PC-9 (cell line): Measurements from ENCODE around the gene TP53BP2. TPM values are rescaled to one million over a fixed set of nuclear protein-coding genes. Genes with fewer than 3 reads are reported as not detected.

Source experiments
- BruUV-seq: library from RNA; stranded (reverse); fragments of 400-500 nt; replicated peaks from 2 replicates; lab custom pipeline; 2021; lab: Mats Ljungman, UMichigan
- CTCF ChIA-PET: fragments of 300-600 bp; sonication (Branson Sonifier 250); formaldehyde crosslinking; loops from one replicate; lab custom pipeline; 2022; ENCODE audit warnings: antibody characterized with exemption; lab: Charles Lee
- POLR2A ChIA-PET: fragments of 300-600 bp; sonication (Branson Sonifier 250); formaldehyde crosslinking; loops from one replicate; lab custom pipeline; 2022; ENCODE audit warnings: antibody characterized with exemption; ENCODE audit not compliant: unreplicated experiment; lab: Charles Lee
- DNase-seq, 2 experiments: peaks; one replicate each; pipeline versions ENCODE4 v3.0.0 to v3.0.0-alpha.2; 2015 to 2022; ENCODE audit warnings: mixed read lengths in 1 of 2
- H2AFZ ChIP-seq: fragments of 200-600 bp; sonication (generic); 2 replicates; pipeline ENCODE4 v1.8.1; 2017; ENCODE audit warnings: antibody characterized with exemption
- H3F3A ChIP-seq: fragments of 200-600 bp; sonication (generic); 2 replicates; pipeline ENCODE4 v1.8.1; 2017; ENCODE audit warnings: antibody characterized with exemption, mild to moderate bottlenecking, low read depth; ENCODE audit not compliant: insufficient read depth
- H3K27ac ChIP-seq: fragments of 200-600 bp; sonication (generic); 2 replicates; pipeline ENCODE4 v1.6.1; 2016; ENCODE audit warnings: mixed run types
- H3K27me3 ChIP-seq: fragments of 200-600 bp; sonication (generic); 2 replicates; pipeline ENCODE4 v1.6.1; 2016; ENCODE audit warnings: low read depth, mixed run types; ENCODE audit not compliant: insufficient read depth
- H3K36me3 ChIP-seq: fragments of 200-600 bp; sonication (generic); 2 replicates; pipeline ENCODE4 v1.6.1; 2016; ENCODE audit warnings: low read depth, mixed run types
- H3K4me1 ChIP-seq: fragments of 200-600 bp; sonication (generic); replicated peaks from 2 replicates; pipeline ENCODE4 v1.6.1; 2016; ENCODE audit warnings: mixed run types; ENCODE audit not compliant: insufficient read depth
- H3K4me2 ChIP-seq: fragments of 200-600 bp; sonication (generic); 2 replicates; pipeline ENCODE4 v1.6.1; 2017; ENCODE audit warnings: mixed run types
- H3K4me3 ChIP-seq: fragments of 200-600 bp; sonication (generic); 2 replicates; pipeline ENCODE4 v1.6.1; 2016; ENCODE audit warnings: mixed run types
- H3K79me2 ChIP-seq: fragments of 200-600 bp; sonication (generic); 2 replicates; pipeline ENCODE4 v1.6.1; 2017; ENCODE audit warnings: low read depth, mixed run types
- H3K9me2 ChIP-seq: fragments of 200-600 bp; sonication (generic); 2 replicates; pipeline ENCODE4 v1.8.1; 2017; ENCODE audit warnings: mild to moderate bottlenecking; ENCODE audit not compliant: insufficient read depth
- H3K9me3 ChIP-seq: fragments of 200-600 bp; sonication (generic); 2 replicates; pipeline ENCODE4 v1.8.1; 2016; ENCODE audit warnings: low read depth; ENCODE audit not compliant: insufficient read depth
- H4K20me1 ChIP-seq: fragments of 200-600 bp; sonication (generic); 2 replicates; pipeline ENCODE4 v1.8.1; 2017; ENCODE audit not compliant: insufficient read depth
- EZH2 ChIP-seq: fragments of 200-600 bp; sonication (generic); IDR thresholded peaks from 2 replicates; pipeline ENCODE4 v1.8.0; 2017; ENCODE audit warnings: antibody characterized with exemption, low read depth
- intact Hi-C: fragments of 100-400 bp; cut with micrococcal nuclease; formaldehyde crosslinking; loops from one replicate; pipeline ENCODE4 v1.10.0; 2022; ENCODE audit not compliant: unreplicated experiment
- total RNA-seq: library from RNA; stranded (reverse); gene quantifications from 2 replicates; pipeline ENCODE4 v1.2.3, GENCODE V29; 2021
- TF ChIP-seq, protein P1 (sequence below): fragments of 200-600 bp; sonication (generic); conservative IDR thresholded peaks from 2 replicates; pipeline ENCODE4 v1.6.1; 2017; ENCODE audit warnings: mixed run types, antibody characterized with exemption, mild to moderate bottlenecking, moderate library complexity

The TP53BP2 gene
- total RNA-seq, 1 experiment from 2014 or later = 63.1 TPM

DNA sequence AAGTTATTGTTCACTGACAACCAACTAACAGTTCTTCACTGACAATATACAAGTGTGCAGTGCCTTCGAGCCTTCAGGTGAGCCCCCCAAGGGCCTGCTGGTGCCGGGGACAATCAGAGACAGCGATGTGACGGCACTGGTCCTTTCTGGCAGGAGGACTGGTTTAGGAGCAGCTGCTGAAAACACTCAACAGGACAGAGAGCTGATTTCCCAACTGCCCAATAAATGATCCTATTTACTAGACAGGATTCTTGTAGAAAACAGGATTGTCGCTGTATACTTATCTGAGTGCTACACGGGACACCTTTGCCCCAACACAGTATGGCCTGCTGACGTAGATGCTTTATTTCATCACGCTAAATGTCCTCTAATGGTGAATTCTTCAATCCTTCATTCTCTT is 65.4 kb downstream of the TP53BP2 start:
- no TSS peak for BruUV-seq
- TF ChIP-seq, protein P1, sequence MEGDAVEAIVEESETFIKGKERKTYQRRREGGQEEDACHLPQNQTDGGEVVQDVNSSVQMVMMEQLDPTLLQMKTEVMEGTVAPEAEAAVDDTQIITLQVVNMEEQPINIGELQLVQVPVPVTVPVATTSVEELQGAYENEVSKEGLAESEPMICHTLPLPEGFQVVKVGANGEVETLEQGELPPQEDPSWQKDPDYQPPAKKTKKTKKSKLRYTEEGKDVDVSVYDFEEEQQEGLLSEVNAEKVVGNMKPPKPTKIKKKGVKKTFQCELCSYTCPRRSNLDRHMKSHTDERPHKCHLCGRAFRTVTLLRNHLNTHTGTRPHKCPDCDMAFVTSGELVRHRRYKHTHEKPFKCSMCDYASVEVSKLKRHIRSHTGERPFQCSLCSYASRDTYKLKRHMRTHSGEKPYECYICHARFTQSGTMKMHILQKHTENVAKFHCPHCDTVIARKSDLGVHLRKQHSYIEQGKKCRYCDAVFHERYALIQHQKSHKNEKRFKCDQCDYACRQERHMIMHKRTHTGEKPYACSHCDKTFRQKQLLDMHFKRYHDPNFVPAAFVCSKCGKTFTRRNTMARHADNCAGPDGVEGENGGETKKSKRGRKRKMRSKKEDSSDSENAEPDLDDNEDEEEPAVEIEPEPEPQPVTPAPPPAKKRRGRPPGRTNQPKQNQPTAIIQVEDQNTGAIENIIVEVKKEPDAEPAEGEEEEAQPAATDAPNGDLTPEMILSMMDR = no peak
- POLR2A ChIA-PET = interaction anchor here (0.6 kb wide), 4 partner anchors 8 to 79 kb away, joined by 3 to 4 read pairs (median 3); no protein-coding TSS in a partner anchor
- peaks cover 22% of the 10 kb centered on the region for H3K4me1 ChIP-seq
- no peak overlapping the region for H3K4me3 ChIP-seq
- 0 out of 2 replicates have a peak overlapping the region, but pooled peaks have one; percentile 8 for H3K27ac ChIP-seq
- H3F3A ChIP-seq = peaks cover 54% of the 10 kb centered on the region
- H3K9me2 ChIP-seq = no peaks in the 10 kb centered on the region
- no peaks in the 10 kb centered on the region for H4K20me1 ChIP-seq
- H3K79me2 ChIP-seq = no peaks in the 10 kb centered on the region
- H3K36me3 ChIP-seq = peaks cover 21% of the 10 kb centered on the region
- no peaks in the 10 kb centered on the region for H3K9me3 ChIP-seq
- no peaks in the 10 kb centered on the region for H3K27me3 ChIP-seq
- intact Hi-C loops = no loop called here
- DNase-seq = no peak
- CTCF ChIA-PET = interaction anchor here (0.5 to 1.0 kb wide), 4 partner anchors 11 to 84 kb away, joined by 4 to 5 read pairs (median 4); no protein-coding TSS in a partner anchor
- no peak overlapping the region for H3K4me2 ChIP-seq
- H2AFZ ChIP-seq = no peak overlapping the region

GRCh38 chr1:223776826-223777454 is 68.8 kb downstream of the TP53BP2 start:
- DNase-seq = no peak
- ChIA-PET POLR2A (interaction anchor here (1.1 kb wide), 1 partner anchor 69 kb away, joined by 4 read pairs; no protein-coding TSS in a partner anchor), CTCF (interaction anchor here (0.6 kb wide), 1 partner anchor 82 kb away, joined by 3 read pairs; no protein-coding TSS in a partner anchor)
- Histone ChIP-seq H3K4me1 (peaks cover 55% of the 10 kb centered on the region), H3F3A (peaks cover 77% of the 10 kb centered on the region), H3K79me2 (peaks cover 12% of the 10 kb centered on the region; the same call in 1 of the 2 replicates), H3K9me3 (no peaks in the 10 kb centered on the region), H3K27ac (peak overlapping the region; percentile 86), H3K36me3 (peaks cover 47% of the 10 kb centered on the region), H3K9me2 (no peaks in the 10 kb centered on the region), H4K20me1 (no peaks in the 10 kb centered on the region), H3K27me3 (no peaks in the 10 kb centered on the region), H3K4me2 (peak overlapping the region; percentile 57), H3K4me3 (no peak overlapping the region), H2AFZ (no peak overlapping the region)
- BruUV-seq = TSS peak; percentile 7
- intact Hi-C loops = loop anchor here (1.0 kb wide), 1 partner anchor 62 kb away; no protein-coding TSS in a partner anchor
- TF ChIP-seq, protein P1 = no peak
- no peak for TF ChIP-seq EZH2

DNA sequence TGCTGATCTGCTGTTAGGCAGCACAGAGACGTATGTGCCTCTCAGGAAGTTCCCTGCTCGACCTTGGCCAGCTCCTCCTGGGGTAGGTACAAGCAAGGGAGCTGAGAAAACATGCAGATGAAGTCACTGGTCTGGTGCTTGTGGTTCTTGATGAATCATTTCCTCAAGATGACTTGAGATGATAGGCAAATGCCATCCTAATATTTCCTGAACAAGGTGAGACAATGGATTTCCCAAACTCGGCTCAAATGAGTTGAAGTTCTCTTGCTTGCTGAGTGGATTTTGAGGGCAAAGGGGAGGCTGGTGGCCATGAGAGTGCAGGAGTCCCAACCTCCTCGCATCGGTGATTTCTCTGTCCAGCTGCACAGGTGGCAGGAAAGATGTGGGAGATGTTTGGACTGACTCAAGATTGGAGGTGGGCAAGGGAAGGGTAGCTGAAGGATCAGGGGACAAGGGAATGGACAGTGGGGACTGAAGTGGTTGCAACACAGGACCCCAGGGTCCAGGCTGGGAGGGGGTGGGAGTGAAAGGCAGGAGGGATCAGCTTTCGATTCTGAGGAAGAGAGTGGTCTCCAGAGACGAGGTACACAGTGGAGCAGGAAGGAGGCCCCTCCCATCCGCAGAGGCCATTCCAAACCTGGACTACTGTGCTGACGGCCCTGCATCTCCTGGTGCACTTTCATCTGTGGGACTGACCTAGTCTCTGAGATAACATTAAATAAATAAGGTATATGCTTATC is 69.5 kb downstream of the TP53BP2 start:
- Histone ChIP-seq H3K79me2 (peaks cover 12% of the 10 kb centered on the region; the same call in 1 of the 2 replicates), H3K4me2 (peak overlapping the region; percentile 57), H3K9me3 (no peaks in the 10 kb centered on the region), H3K27ac (peak overlapping the region; percentile 86), H3K36me3 (peaks cover 48% of the 10 kb centered on the region), H3K27me3 (no peaks in the 10 kb centered on the region), H3K4me3 (no peak overlapping the region), H3K9me2 (no peaks in the 10 kb centered on the region), H4K20me1 (no peaks in the 10 kb centered on the region), H3K4me1 (peaks cover 62% of the 10 kb centered on the region), H3F3A (peaks cover 82% of the 10 kb centered on the region), H2AFZ (no peak overlapping the region)
- no TSS peak for BruUV-seq
- POLR2A ChIA-PET = interaction anchor here (0.5 to 1.1 kb wide), 5 partner anchors 69 to 557 kb away, joined by 3 to 9 read pairs (median 3); no protein-coding TSS in a partner anchor
- CTCF ChIA-PET = interaction anchor here (0.6 to 1.4 kb wide), 3 partner anchors 27 to 81 kb away, joined by 3 to 8 read pairs (median 3); no protein-coding TSS in a partner anchor
- TF ChIP-seq, protein P1 = no peak
- TF ChIP-seq EZH2 = no peak
- peak; percentile 76 to 98 for DNase-seq
- intact Hi-C loops = loop anchor here (1.0 kb wide), 1 partner anchor 61 kb away; no protein-coding TSS in a partner anchor
